HS-5 (cell line): ENCODE results near the gene TMUB1.

Source experiments
- DNase-seq: peaks from one replicate; pipeline ENCODE4 v3.0.0-alpha.2; 2012; ENCODE audit warnings: low read depth

Gene TMUB1

DNA sequence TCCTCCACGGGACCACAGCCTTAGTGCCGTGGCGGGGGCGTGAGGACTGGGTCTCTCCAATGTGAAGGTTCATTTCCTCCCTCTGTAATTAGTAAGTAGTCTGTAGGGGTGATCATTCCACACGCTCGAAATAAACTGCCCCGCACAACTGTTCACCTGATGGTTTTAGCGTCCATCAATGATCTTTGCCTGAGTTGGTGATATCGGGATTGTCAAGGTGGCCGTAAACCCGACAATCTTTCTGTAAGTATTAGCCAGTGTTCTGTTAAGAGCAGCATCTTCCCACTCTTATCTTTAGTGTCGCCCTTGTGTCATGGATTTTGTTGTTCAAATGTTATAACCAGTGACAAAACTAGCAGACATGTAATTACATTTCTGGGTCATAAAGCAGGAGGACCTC is 20.7 kb upstream of the TMUB1 start:
- no peak for DNase-seq

DNA sequence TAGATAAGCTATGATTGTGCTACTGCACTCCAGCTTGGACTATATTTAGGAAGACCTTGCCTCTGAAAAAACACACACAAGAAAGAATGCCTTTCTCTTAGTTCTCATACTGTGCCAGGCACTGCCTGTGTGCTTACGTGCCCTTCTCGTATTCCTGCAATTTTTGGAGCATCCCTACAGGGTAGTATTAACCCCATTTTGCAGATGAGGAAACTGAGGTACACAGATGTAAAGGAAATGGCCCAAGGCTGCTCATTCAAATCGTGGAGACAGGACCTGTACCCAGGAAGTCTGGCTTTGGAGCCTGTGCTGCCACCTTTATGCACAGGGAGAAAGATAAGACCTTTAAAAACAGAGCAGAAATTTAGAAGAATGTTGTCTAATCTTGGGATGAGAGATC is 19.7 kb upstream of the TMUB1 start:
- DNase-seq, result no peak

GRCh38 chr7:151101621-151102396 is 18.5 kb upstream of the TMUB1 start:
- no peak for DNase-seq

GRCh38 chr7:151100921-151101320 is 17.6 kb upstream of the TMUB1 start:
- no peak for DNase-seq

DNA sequence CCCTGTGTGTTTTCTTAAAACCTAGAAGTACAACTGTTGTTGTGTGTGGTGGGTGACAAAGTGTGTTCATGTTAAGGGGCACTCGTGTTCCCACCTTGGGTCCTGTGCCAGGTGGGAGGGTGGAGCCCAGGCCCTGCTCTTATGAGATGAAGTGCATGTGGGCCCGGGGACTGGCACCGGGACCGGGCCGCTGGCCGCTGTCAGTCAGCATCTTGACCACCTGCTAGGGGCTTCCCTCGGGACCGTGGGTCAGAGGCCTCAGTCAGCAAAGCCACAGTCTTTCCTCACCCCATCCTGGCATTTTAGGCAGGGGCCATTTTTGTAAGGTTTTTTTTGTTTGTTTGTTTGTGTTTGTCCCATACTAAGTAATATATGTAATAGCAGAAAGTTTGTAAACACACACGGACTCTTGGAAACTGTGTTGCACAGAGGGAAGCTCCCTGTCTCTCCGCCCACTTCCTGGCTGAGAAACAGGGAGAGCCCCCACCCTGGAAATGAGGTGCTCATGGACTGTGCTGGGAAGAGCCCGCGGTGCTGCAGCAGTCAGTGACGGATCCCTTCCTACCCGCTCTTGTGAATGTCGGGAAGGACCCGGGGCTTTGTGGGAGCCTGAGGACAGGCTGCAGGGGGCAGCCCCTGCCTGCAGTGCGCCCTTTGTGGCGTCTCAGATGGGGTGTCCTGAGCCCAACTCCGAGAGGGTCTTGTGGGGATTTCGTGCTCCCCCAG is 16.4 kb upstream of the TMUB1 start:
- no peak for DNase-seq

DNA sequence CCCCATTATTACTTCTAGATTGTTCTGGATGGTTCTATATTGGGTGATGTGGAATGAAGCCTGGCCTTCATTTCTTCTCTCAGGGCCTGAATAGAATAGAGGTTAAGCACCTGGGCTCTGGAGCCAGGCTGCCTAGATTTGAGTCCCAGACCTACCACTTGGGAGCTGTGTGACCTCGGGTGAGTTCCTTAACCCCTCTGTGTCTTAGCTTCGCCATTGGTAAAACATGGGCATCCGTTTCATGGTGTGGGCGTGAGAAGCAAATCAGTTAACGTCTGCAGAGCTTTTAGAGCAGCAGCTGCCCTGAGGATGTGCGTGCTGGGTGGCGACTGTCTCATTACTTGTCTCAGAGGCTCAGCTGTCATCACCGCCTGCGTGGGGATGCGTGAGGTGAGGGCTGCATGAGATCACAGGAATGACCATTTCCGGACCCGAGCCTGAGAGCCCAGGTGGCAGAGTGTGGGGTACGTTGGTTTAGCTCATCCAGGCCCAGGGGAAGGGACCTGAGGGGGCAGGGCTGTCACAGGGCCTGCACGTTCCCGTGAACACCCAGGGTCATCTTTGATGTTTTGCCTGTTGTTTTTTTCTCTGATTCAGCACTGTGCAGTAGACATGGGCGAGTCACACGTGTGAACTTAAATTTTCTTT is 12.7 kb upstream of the TMUB1 start:
- DNase-seq, result no peak

GRCh38 chr7:151095123-151095797 is 12.0 kb upstream of the TMUB1 start:
- no peak for DNase-seq

DNA sequence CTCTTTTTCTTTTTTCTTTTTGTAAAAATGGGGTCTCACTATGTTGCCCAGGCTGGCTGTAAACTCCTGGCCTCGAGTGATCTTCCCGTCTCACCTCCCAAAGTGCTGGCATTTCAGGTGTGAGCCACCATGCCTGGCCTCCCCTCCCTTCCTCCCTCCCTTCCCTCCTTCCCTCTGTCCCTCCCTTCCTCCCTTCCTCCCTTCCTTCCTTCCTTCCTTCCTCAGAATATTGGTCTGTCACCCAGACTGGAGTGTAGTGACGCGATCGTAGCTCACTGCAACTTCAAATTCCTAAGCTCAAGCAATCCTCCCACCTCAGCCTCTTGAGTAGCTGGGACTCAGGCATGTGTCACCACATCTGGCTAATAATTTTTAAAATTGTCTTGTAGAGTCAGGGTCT is 11.4 kb upstream of the TMUB1 start:
- DNase-seq, result no peak

GRCh38 chr7:151093748-151094147 is 10.5 kb upstream of the TMUB1 start:
- DNase-seq, result no peak

GRCh38 chr7:151091988-151092387 is 8.7 kb upstream of the TMUB1 start:
- no peak for DNase-seq

DNA sequence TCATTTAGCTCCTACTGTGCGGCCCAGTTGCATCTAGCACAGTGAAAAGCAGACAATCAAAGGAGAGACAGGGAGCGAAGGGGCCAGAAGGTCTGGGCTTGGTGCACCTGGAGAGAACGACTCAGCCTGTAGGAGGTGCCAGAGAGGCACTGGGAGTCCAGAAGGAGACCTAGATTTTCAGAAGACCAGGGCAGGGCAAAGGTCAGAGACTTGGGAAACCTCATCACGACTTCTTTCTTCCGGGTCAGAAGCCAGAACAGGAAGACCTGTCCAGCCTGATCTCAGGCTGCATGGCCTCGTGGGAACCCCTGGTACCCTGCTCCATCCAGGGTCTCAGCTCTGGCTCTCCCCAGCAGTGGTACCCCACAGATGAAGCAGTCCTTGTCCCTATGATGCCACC is 8.1 kb upstream of the TMUB1 start:
- DNase-seq, result no peak

GRCh38 chr7:151091003-151091402 is 7.7 kb upstream of the TMUB1 start:
- DNase-seq, result no peak

DNA sequence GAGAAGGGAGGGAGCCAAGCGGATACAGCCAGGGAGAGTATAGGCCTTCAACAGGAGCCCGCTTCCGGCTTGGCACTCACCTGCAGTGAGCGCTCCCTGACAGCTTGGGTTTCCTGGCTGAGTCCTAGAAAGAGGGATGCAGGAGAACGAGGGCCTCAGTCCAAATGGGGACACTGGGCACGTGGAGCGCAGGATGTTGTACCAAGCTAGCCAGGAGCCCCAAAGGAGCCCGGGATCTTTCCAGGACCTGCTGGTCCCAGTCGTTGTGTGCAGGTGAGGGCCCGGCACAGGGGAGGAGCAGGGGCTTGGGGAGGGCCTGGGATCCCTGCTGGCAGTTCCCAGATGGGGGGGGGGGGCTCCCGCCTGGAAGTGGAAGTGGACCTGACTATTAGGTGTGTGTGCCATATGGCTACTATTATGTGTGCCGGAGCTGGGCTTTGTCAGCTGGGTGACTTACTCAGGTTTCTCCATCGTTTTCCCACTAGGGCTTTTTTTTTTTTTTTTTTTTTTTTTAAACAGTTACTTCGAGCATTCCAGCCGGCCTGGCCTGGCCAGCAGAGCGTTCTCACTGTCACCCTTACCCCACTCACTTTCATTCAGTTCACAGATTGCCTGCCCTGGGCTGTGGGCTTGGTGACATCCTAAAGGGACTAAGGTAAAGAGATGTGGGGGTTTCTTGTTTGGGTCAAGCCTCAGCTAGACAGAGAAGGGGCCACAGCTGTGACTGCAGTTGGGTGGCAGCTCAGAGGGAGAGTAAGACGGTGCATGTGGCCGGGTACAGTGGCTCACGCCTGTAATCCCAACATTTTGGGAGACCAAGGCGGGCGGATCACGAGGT is 6.8 kb upstream of the TMUB1 start:
- DNase-seq, result no peak

DNA sequence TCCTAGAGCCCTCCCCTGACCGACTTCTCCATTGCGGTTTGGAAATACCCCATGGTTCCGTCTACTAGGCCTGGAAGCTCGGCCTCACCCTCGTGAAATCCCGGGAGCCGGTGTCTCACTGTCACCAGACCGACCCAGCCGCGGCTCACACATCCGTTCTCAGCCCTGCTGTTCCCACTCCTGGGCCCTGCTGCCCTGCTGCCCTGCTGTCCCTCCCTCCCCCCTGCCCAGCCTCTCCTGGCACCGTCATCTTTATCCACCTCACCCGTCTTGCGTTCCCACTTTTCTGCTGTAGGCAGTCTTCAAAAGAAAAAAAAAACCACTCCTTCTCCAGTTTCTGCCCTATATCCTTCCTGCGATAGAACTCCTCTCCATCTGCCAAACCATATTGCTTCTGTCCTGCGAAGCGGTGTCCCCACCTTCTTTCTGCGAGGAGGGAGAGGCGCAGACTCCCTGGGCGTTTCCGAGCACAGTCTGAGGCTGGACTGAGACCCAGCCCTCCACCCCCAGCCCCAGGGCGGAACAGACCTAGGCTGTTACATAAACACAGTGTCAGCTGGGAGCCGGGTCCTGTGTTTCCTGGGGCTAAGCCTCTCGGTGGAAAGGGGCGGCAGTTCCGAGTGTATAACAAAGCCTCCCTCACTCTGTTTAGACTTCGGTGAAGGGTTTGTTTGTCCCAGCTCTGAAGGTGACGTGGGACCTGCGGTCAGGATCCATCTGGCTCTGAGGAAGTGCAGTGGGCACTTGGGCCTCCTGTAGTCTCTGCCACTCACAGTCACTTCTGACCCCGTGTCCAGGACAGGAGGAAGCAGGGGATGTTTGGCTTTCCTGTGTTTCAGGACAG is 5.8 kb upstream of the TMUB1 start:
- no peak for DNase-seq

GRCh38 chr7:151088019-151088855 is 4.9 kb upstream of the TMUB1 start:
- DNase-seq, result no peak

GRCh38 chr7:151087245-151088018 is 4.1 kb upstream of the TMUB1 start:
- DNase-seq, result no peak

DNA sequence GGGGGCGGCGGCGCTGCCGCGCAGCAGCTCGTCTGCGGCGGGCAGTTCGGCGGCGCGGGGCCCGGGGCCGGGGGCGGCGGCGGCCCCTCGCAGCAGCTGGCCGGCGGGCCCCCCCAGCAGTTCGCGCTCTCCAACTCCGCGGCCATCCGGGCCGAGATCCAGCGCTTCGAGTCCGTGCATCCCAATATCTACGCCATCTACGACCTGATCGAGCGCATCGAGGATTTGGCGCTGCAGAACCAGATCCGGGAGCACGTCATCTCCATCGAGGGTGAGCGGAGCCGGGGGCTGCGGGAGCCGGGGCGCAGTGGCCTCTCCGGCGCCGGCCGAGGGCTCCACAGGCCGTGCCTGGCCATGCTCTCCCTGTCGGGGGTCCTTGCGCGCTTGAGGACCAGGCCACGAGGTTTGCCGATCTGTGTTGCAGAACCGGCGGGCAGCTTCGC is 3.5 kb upstream of the TMUB1 start:
- DNase-seq, result no peak

GRCh38 chr7:151085691-151086620 is 2.7 kb upstream of the TMUB1 start, which contains the start of gene AGAP3:
AGAP3 (plus strand) TSS chr7:151086475; CDS start chr7:151086742, 267 bp downstream.
- DNase-seq, result no peak
